GM23248 (cell line): ENCODE data around the gene SLC22A13.

ENCODE experiments used
- EZH2 ChIP-seq: fragments of 200-600 bp; sonication (generic); IDR thresholded peaks from 2 replicates; pipeline ENCODE4 v1.6.1; 2018; ENCODE audit warnings: antibody characterized with exemption, mild to moderate bottlenecking; ENCODE audit not compliant: insufficient read depth, poor library complexity, severe bottlenecking
- EZH2phosphoT487 ChIP-seq: fragments of 200-600 bp; sonication (generic); IDR thresholded peaks from 2 replicates; pipeline ENCODE4 v1.6.1; 2018; ENCODE audit warnings: antibody characterized with exemption, moderate library complexity, mild to moderate bottlenecking, low read depth; ENCODE audit not compliant: insufficient read depth

- TF ChIP-seq EZH2: no peak
- no peak for TF ChIP-seq EZH2phosphoT487
Observed at GRCh38 chr3:38316356-38317191, 51.0 kb downstream of the SLC22A13 start.
